Nephron progenitor cell (in vitro differentiated cells): ENCODE results near the gene TCEANC2.

Experiments
- DNase-seq: peaks from one replicate; pipeline ENCODE4 v3.0.0; 2021
- H3K27ac Mint-ChIP-seq: 2 replicates; pipeline ENCODE4 v1.8.0; 2021; ENCODE audit warnings: mild to moderate bottlenecking, moderate library complexity, mixed read lengths
- H3K27me3 Mint-ChIP-seq: 2 replicates; pipeline ENCODE4 v1.8.0; 2021; ENCODE audit warnings: mild to moderate bottlenecking, low read depth, mixed read lengths; ENCODE audit not compliant: poor library complexity
- H3K36me3 Mint-ChIP-seq: 2 replicates; pipeline ENCODE4 v1.8.0; 2021; ENCODE audit warnings: low read depth, mixed read lengths
- H3K4me1 Mint-ChIP-seq: 2 replicates; pipeline ENCODE4 v1.8.0; 2021; ENCODE audit warnings: mixed read lengths
- H3K4me3 Mint-ChIP-seq: 2 replicates; pipeline ENCODE4 v1.8.0; 2021; ENCODE audit warnings: mild to moderate bottlenecking, moderate library complexity, mixed read lengths
- H3K9me3 Mint-ChIP-seq: 2 replicates; pipeline ENCODE4 v1.8.0; 2021; ENCODE audit warnings: mild to moderate bottlenecking, moderate library complexity, mixed read lengths
- TF ChIP-seq, protein P1 (sequence below): fragments of 200-600 bp; sonication (generic); IDR thresholded peaks from 2 replicates; pipeline ENCODE4 v1.5.0; 2021; ENCODE audit warnings: antibody characterized with exemption

The TCEANC2 gene

GRCh38 chr1:54009406-54009805 lies 44.0 kb upstream of the TCEANC2 start:
- TF ChIP-seq, protein P1, sequence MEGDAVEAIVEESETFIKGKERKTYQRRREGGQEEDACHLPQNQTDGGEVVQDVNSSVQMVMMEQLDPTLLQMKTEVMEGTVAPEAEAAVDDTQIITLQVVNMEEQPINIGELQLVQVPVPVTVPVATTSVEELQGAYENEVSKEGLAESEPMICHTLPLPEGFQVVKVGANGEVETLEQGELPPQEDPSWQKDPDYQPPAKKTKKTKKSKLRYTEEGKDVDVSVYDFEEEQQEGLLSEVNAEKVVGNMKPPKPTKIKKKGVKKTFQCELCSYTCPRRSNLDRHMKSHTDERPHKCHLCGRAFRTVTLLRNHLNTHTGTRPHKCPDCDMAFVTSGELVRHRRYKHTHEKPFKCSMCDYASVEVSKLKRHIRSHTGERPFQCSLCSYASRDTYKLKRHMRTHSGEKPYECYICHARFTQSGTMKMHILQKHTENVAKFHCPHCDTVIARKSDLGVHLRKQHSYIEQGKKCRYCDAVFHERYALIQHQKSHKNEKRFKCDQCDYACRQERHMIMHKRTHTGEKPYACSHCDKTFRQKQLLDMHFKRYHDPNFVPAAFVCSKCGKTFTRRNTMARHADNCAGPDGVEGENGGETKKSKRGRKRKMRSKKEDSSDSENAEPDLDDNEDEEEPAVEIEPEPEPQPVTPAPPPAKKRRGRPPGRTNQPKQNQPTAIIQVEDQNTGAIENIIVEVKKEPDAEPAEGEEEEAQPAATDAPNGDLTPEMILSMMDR, result no peak
- H3K4me3 Mint-ChIP-seq, result no peak overlapping the region
- H3K36me3 Mint-ChIP-seq, result no peaks in the 10 kb centered on the region
- peaks cover 10% of the 10 kb centered on the region for H3K9me3 Mint-ChIP-seq
- no peak overlapping the region for H3K27ac Mint-ChIP-seq
- H3K27me3 Mint-ChIP-seq, result peaks cover 27% of the 10 kb centered on the region
- H3K4me1 Mint-ChIP-seq, result peaks cover 23% of the 10 kb centered on the region
- no peak for DNase-seq

GRCh38 chr1:54010415-54011117 lies 42.8 kb upstream of the TCEANC2 start:
- no peak for DNase-seq

DNA sequence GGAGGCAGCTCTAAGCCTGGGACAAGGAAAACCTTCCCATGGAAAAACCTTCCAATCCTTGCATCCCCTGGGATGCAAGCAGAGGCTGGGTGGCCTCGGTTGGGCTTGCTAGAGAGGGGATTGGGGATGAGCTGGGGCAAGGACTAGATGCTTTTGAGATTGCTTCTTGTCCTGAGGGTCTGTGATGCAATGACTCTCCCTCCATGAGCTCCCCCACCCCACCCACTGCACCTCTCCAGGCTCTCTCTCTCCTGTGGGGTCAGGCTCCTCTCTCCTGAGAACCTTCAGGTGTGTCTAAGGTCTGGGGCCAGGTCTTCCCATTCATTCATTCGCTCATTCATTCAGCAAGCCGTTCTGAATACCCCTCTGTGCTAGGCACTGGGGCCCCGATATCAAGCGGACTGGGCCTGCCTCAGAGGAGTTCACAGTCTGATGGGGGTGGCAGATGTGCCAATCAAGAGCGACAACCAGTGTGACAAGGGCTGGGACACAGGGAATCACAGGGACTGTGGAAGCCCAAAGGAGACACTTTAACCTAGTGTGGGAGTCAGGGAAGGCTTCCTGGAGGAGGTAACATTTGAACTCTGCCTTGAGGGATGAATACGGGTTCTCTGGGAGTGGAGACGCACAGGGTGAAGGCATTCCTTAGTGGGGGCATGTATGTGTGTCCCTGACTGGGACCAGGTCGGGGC lies 41.9 kb upstream of the TCEANC2 start:
- DNase-seq, result no peak
- H3K27me3 Mint-ChIP-seq, result peaks cover 30% of the 10 kb centered on the region
- TF ChIP-seq, protein P1, result no peak
- H3K27ac Mint-ChIP-seq, result peak overlapping the region; percentile 79
- peaks cover under 1% of the 10 kb centered on the region for H3K9me3 Mint-ChIP-seq
- H3K4me3 Mint-ChIP-seq, result no peak overlapping the region
- H3K36me3 Mint-ChIP-seq, result no peaks in the 10 kb centered on the region
- H3K4me1 Mint-ChIP-seq, result peaks cover 19% of the 10 kb centered on the region

More at GRCh38 chr1:54010415-54011117, 42.8 kb upstream of the TCEANC2 start:
- Mint-ChIP-seq H3K27ac (peak overlapping the region; percentile 67), H3K4me1 (peaks cover 23% of the 10 kb centered on the region), H3K4me3 (no peak overlapping the region), H3K27me3 (peaks cover 27% of the 10 kb centered on the region), H3K9me3 (peaks cover 6% of the 10 kb centered on the region), H3K36me3 (no peaks in the 10 kb centered on the region)
- TF ChIP-seq, protein P1, result no peak

GRCh38 chr1:54012008-54012325 lies 41.4 kb upstream of the TCEANC2 start:
- H3K27ac Mint-ChIP-seq, result peak overlapping the region; percentile 79
- no peaks in the 10 kb centered on the region for H3K36me3 Mint-ChIP-seq
- H3K4me3 Mint-ChIP-seq, result no peak overlapping the region
- TF ChIP-seq, protein P1, result no peak
- peaks cover 14% of the 10 kb centered on the region for H3K4me1 Mint-ChIP-seq
- H3K9me3 Mint-ChIP-seq, result no peaks in the 10 kb centered on the region
- H3K27me3 Mint-ChIP-seq, result peaks cover 30% of the 10 kb centered on the region
- no peak for DNase-seq

DNA sequence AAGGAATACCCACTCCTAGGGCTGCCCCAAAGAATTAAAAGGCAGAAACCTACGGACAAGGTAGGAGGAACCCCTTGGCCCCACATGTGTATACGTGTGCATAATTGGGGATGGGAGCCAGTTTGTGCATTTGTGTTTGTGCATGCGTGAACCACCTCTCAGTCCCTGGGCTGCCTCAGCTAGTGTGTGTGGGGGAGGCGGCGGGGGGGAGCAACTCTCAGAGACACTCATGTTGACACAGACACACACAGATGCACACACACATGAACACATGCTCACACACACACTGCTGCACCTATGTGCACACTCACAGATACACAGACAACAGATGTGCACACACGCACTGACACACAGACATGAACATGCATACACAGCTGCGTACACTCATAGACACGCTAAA lies 40.5 kb upstream of the TCEANC2 start:
- DNase-seq, result no peak
- H3K27ac Mint-ChIP-seq, result no peak overlapping the region
- no peaks in the 10 kb centered on the region for H3K36me3 Mint-ChIP-seq

More for the DNA sequence above, 40.5 kb upstream of the TCEANC2 start:
- H3K27me3 Mint-ChIP-seq, result peaks cover 27% of the 10 kb centered on the region
- H3K4me3 Mint-ChIP-seq, result no peak overlapping the region
- peaks cover 11% of the 10 kb centered on the region for H3K4me1 Mint-ChIP-seq
- no peaks in the 10 kb centered on the region for H3K9me3 Mint-ChIP-seq
- TF ChIP-seq, protein P1, result no peak
